ENCODE data around the gene ZNF655.

DNA sequence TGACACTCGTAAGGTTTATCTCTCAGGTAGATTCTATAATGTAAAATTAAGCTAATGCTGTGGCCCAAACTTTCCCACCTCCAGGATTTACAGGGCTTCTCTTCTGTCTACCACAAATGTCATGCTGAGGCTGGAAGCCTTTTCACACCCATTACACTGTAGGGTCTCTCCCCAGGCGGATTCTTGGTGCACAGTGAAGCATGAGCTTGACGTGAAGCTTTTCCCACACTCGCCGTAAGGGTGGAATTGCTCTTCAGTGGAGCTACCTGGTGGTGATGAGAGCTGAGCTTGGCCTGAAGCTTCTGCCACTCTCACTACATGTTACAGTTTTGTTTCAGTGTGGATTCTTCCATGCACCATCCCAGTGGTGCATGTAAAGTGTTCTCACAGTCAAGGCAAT, 17.9 kb upstream of the ZNF655 start:
- TF ChIP-seq EZH2 (IDR thresholded peaks at IDR 0.05; ENCODE audit: insufficient read depth, poor library complexity, severe bottlenecking): no peak
- no peak for TF ChIP-seq EZH2phosphoT487 (IDR thresholded peaks at IDR 0.05; ENCODE audit: insufficient read depth, low read depth)

All from GM23248 (cell line).